ENCODE measurements around the gene RASAL2. TPM values are rescaled to one million over a fixed set of nuclear protein-coding genes. Genes with fewer than 3 reads are reported as not detected.

The RASAL2 gene
- total RNA-seq, 1 experiment from 2014 or later, result 36.8 TPM

GRCh38 chr1:178275049-178275448 is 181.1 kb downstream of the RASAL2 start:
- no peaks in the 10 kb centered on the region for H3K9me3 ChIP-seq
- H3K4me1 ChIP-seq, result peaks cover 41% of the 10 kb centered on the region
- Mint-ChIP-seq H3K4me3 (ENCODE audit: unreplicated experiment) (no peak overlapping the region), H3K4me1 (ENCODE audit: low read depth, unreplicated experiment) (peaks cover 43% of the 10 kb centered on the region), H3K27me3 (ENCODE audit: insufficient read depth, unreplicated experiment) (no peaks in the 10 kb centered on the region), H3K27ac (ENCODE audit: unreplicated experiment) (no peak overlapping the region), H3K36me3 (ENCODE audit: insufficient read depth, unreplicated experiment) (no peaks in the 10 kb centered on the region), H3K9me3 (ENCODE audit: unreplicated experiment) (peaks cover 15% of the 10 kb centered on the region)
- ChIA-PET CTCF (no interaction called here), POLR2A (no interaction called here)
- no peak for TF ChIP-seq CTCF (IDR thresholded peaks at IDR 0.05; ENCODE audit: insufficient read depth in 1 of 2, low read depth in 1 of 2, low read length in 1 of 2, severe bottlenecking in 1 of 2, unreplicated experiment in 1 of 2)
- no peak for DNase-seq
- no TSS peak for BruUV-seq (replicated peaks)
- H3K36me3 ChIP-seq (ENCODE audit: control insufficient read depth, insufficient read depth, low read length), result no peaks in the 10 kb centered on the region; the same call in 1 of the 2 replicates
- no peaks in the 10 kb centered on the region for H3K27me3 ChIP-seq (replicated peaks; ENCODE audit: control insufficient read depth, insufficient read depth, low read length)
- H3K4me3 ChIP-seq (ENCODE audit: low read depth, low read length), result no peak overlapping the region
- intact Hi-C loops (cut with micrococcal nuclease; ENCODE audit: unreplicated experiment), result no loop called here

- CTCF ChIA-PET, result no interaction called here
- Mint-ChIP-seq H3K9me3 (ENCODE audit: unreplicated experiment) (peaks cover 10% of the 10 kb centered on the region), H3K27ac (ENCODE audit: unreplicated experiment) (no peak overlapping the region), H3K4me3 (ENCODE audit: unreplicated experiment) (no peak overlapping the region), H3K27me3 (ENCODE audit: insufficient read depth, unreplicated experiment) (no peaks in the 10 kb centered on the region), H3K4me1 (ENCODE audit: low read depth, unreplicated experiment) (peaks cover 38% of the 10 kb centered on the region), H3K36me3 (ENCODE audit: insufficient read depth, unreplicated experiment) (no peaks in the 10 kb centered on the region)
- intact Hi-C loops (cut with micrococcal nuclease; ENCODE audit: unreplicated experiment), result no loop called here
- BruUV-seq (replicated peaks), result no TSS peak
- H3K9me3 ChIP-seq, result no peaks in the 10 kb centered on the region
- H3K36me3 ChIP-seq (ENCODE audit: control insufficient read depth, insufficient read depth, low read length), result no peaks in the 10 kb centered on the region; the same call in 1 of the 2 replicates
- DNase-seq, result no peak
- no peaks in the 10 kb centered on the region for H3K27me3 ChIP-seq (replicated peaks; ENCODE audit: control insufficient read depth, insufficient read depth, low read length)
- POLR2A ChIA-PET, result no interaction called here
- TF ChIP-seq CTCF (IDR thresholded peaks at IDR 0.05; ENCODE audit: insufficient read depth in 1 of 2, low read depth in 1 of 2, low read length in 1 of 2, severe bottlenecking in 1 of 2, unreplicated experiment in 1 of 2), result no peak
- peaks cover 38% of the 10 kb centered on the region for H3K4me1 ChIP-seq
- H3K4me3 ChIP-seq (ENCODE audit: low read depth, low read length), result no peak overlapping the region
Observed at GRCh38 chr1:178275553-178275952, 181.6 kb downstream of the RASAL2 start.

- intact Hi-C loops (cut with micrococcal nuclease; ENCODE audit: unreplicated experiment), result no loop called here
- no peaks in the 10 kb centered on the region; the same call in 1 of the 2 replicates for H3K36me3 ChIP-seq (ENCODE audit: control insufficient read depth, insufficient read depth, low read length)
- Mint-ChIP-seq H3K4me1 (ENCODE audit: low read depth, unreplicated experiment) (peaks cover 30% of the 10 kb centered on the region), H3K4me3 (ENCODE audit: unreplicated experiment) (no peak overlapping the region), H3K36me3 (ENCODE audit: insufficient read depth, unreplicated experiment) (no peaks in the 10 kb centered on the region), H3K9me3 (ENCODE audit: unreplicated experiment) (no peaks in the 10 kb centered on the region), H3K27me3 (ENCODE audit: insufficient read depth, unreplicated experiment) (no peaks in the 10 kb centered on the region), H3K27ac (ENCODE audit: unreplicated experiment) (peak overlapping the region; percentile 11)
- H3K4me1 ChIP-seq, result peaks cover 19% of the 10 kb centered on the region
- CTCF ChIA-PET, result no interaction called here
- H3K4me3 ChIP-seq (ENCODE audit: low read depth, low read length), result no peak overlapping the region
- POLR2A ChIA-PET, result no interaction called here
- no peaks in the 10 kb centered on the region for H3K9me3 ChIP-seq
- no peaks in the 10 kb centered on the region for H3K27me3 ChIP-seq (replicated peaks; ENCODE audit: control insufficient read depth, insufficient read depth, low read length)
- no peak for TF ChIP-seq CTCF (IDR thresholded peaks at IDR 0.05; ENCODE audit: insufficient read depth in 1 of 2, low read depth in 1 of 2, low read length in 1 of 2, severe bottlenecking in 1 of 2, unreplicated experiment in 1 of 2)
- BruUV-seq (replicated peaks), result no TSS peak
- DNase-seq, result no peak
Observed at GRCh38 chr1:178277793-178278530, 184.1 kb downstream of the RASAL2 start.
